Measurements from ENCODE around the gene NPPB. TPM values are rescaled to one million over a fixed set of nuclear protein-coding genes. Genes with fewer than 3 reads are reported as not detected.

NPPB gene
- total RNA-seq, 1 donor from 2014 or later = 7,162 TPM

DNA sequence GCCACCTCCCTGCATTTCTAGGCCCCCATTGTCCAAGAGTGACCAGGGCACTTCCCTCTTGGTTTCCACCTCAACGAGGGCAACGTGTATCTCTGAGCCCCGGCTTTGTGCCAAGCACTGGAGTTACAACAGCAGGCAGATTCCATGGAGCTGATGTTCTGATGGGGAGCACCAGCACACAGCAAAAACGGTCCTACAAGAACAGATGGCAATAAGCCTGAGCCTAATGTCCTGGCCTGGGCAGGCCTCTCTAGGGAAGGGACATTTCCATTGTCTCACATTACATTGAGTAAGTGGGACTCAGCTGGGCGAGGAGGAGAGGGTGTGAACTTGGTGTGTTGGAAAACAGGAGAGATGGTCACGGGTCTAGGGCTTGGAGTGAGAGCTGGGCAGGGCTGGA lies 27.2 kb upstream of the NPPB start:
- DNase-seq (ENCODE audit: low spot score) = no peak
- intact Hi-C loops (cut with DNase I) = loop anchor here (2.0 kb wide), 2 partner anchors 95 to 105 kb away; no protein-coding TSS in a partner anchor

DNA sequence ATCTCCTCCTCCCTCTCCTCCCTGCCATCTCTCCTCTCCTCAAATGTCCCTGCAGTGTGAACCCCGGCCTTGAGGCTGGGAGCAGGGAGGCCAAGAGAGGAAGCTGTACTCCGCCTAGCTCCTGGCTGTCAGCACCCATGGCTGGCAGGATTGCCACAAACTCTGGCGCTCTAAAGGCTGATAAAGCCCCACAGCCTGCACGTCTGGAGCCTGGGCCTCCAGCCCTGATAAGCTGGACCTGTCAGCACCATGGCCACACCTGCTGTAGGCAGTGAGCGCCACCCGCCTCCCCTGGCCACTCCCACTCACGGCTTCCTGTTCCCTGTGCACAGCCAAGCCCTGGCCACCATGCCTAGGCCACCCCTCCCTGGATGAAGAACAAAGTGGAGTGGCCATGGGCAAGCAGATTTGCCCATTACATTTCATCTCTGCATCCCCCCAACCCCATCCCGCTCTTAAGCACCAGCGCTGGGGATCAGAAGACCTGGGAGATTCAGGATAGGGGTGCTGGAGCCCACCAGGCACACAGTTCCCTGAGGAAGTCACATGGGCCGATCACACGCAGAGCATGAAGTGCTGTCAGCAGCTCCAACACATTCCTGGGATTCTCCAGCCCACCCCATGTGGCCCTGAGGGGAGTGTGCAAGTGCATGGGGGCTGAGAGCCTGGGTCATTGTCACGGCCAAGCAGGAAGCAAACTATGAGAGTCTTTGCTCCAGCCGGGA lies 24.2 kb upstream of the NPPB start:
- intact Hi-C loops (cut with DNase I) = loop anchor here (1.0 kb wide), 1 partner anchor 9 kb away; no protein-coding TSS in a partner anchor

DNA sequence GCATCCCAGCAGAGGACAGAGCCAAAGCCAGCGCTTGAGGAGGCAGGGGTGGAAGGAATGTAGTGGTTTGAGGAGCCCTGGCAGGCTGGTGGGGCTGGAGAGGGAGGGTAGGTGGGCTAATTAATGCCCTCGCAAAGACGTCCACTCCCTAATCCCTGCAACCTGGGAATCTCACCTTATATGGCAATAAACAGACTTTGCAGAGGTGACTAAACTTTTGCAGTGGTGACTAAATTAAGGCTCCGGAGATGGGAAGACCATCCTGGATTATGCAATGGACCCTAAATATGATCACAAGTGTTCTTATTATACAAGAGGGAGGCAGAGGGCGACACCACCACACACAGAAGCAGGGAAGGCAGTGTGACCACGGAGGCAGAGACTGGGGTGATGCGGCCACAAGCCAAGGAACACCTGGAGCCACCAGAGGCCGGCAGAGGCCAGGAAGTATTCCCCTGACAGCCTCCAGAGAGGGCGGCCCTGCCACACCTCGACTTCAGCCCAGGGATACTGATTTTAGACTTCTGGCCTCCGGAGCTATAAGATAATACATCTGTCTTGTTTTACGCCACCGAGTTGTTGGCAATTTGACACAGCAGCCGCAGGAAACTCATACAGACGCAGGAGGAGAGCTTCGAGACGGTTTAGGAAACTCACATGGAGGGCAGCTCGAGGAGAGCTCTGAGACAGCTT lies 23.1 kb upstream of the NPPB start:
- DNase-seq (ENCODE audit: low spot score) = no peak
- intact Hi-C loops (cut with DNase I) = no loop called here

More for the DNA sequence above, 24.2 kb upstream of the NPPB start:
- DNase-seq (ENCODE audit: low spot score) = peak; percentile 92

DNA sequence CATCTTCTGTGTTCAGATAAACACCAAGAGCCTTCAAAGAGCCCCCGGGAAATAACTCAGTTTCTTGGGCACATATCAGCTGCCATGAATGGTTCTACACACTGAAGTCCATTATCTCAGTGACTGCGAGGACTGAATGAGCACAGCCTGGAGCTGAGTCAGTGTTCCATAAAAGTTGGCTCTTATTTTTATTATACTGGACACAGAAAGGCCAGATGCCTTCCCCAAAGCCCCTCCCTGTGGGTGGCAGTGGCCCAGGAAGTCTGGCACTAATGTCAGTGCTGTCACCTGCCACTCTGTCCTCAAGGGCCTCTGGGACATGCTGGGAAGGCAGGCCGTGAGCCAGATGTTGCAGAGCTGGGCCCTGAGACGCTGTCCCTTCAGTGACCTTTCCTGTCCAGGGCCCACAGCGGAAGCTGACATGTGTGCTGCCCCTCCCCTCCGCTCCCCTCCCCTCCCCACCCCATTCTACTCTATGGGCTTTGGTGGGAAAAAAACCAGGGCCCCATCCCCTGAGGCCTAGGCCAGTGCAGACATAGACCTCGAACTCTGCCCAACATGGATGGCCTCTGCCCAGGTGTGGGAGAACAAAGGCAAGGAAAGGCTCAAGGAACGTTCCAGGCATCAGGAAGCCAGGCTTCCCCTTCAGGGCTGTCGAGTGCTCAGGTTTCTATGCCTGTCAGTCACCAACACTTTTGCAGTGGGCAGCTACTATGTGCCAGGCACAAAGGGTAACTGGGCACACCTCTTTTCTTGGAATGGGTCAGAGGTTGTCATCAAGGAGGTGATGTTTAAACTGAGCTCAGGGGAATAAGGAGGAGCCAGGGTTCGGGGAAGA lies 22.4 kb upstream of the NPPB start:
- intact Hi-C loops (cut with DNase I) = no loop called here

DNA sequence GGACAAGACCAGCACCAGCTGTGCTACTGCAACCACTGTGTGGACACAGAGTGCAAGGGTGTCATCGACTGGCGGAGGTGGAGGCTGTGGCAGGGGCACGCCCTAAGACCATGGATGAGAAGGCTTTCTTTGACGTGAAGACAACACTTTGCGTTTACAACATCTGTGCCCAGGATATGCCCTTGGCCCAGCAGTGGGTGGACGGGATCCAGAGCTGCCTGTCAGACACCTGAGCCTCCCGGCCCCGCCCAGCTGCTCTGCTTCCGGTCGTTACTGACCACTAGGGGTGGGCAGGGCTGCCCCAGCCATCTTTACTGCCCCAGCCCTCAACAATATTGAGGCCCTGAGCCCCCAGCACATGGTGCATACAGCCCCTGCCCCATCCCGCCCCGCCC lies 21.4 kb upstream of the NPPB start:
- intact Hi-C loops (cut with DNase I) = no loop called here
- no peak for DNase-seq (ENCODE audit: low spot score)

More for the DNA sequence above, 22.4 kb upstream of the NPPB start:
- DNase-seq (ENCODE audit: low spot score) = peak; percentile 93

DNA sequence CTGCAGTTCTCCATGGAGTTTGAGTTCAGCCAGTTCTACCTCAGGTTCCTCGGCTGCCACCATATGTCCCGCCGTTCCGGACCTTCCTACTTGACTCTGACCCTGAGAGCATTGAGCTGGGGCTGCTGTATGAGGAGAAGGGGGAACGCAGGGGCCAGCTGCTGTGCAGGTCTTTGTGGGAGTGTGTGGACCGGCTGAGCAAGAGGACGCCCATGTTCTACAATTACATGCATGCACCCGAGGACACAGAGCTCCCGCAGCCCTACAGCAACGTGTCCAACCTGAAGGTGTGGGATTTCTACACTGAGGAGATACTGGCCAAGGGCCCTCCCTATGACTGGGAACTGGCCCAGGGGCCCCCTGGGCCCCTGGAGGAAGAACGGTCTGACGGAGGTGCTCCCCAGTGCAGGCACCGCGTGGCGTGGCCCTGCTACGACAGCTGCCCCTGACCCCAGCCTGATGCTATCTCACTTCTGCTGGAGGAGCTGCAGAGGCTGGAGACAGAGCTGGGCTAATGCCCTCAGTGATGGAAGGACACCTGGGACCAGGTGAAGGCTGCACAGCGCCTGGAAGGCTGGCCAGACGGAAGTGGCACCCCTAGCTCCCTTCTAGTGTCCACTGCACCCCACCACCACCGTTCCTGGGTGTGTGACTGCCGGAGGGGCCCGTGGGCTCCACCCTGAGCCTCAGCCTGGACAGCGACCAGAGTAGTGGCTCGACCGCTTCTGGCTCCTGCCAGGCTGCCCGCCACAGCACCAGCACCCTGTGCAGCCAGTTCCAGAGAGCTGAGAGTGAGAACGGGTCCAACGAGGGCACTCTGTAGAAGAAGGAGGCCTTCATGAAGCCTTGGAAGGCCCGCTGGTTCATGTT lies 20.8 kb upstream of the NPPB start:
- DNase-seq (ENCODE audit: low spot score) = no peak
- intact Hi-C loops (cut with DNase I) = no loop called here

DNA sequence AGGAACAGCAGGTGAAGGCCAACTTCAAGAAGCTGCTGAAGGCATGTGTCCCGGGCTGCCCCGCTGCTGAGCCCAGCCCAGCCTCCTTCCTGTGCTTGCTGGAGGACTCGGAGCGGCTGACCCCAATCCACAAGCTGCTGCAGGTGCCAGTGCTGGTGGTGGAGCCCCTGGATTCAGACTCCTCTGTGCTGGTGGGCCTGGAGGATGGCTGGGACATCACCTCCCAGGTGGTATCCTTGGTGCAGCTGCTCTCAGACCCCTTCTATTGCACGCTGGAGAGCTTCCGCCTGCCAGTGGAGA lies 20.1 kb upstream of the NPPB start:
- no peak for DNase-seq (ENCODE audit: low spot score)
- intact Hi-C loops (cut with DNase I) = no loop called here

DNA sequence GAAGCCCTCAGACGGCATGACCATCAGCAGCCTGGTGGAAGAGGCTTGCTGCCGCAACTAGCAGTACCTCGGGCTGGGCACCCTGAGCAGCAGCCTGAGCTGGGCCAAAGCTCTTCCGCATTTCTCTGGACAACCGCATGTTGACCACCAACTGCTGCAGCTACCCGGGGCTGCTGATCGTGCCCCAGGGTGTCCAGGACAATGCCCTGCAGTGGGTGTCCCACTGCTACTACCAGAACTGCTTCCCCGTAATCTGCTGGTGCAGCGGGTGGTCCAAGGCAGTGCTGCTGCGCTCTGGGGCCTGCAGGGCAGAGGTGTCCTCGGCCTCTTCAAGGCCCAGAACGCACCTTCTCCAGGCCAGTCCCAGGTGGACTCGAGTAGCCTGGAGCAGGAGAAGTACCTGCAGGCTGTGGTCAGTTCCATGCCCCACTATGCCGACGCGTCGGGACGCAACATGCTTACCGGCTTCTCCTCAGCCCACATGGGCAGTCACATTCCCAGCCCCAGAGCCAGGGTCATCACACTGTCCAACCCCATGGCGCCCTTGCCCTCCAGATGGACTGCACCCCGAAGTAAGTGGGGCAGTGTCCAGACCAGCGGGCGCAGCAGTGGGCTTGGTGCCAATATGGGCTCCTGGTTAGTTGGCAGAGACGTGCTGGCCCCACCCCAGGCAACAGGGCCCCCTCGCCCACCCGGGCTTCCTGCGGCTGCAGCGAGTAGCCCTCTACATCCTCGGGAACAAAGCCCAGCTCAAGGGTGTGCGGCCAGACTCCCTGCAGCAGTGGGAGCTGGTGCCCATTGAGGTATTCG lies 19.5 kb upstream of the NPPB start:
- DNase-seq (ENCODE audit: low spot score) = no peak
- intact Hi-C loops (cut with DNase I) = no loop called here

DNA sequence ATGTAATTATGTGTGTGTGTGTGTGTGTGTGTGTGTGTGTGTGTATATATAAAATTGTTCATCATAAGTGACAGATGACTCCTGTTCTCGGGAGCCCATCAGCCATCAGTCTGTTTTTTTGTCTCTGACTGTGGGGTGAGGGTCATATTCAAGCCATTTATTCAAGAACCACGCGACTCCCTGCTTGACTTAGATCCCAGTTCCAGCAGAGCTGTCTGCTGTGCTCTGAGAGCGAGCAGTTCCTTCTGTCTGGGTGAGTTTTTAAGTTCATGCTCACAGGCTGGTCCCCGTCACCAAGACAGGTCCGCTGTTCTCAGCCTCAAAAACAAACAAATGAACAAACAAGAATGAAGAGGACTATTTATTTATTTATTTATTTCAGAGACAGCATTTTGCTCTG lies 18.3 kb upstream of the NPPB start:
- intact Hi-C loops (cut with DNase I) = no loop called here
- no peak for DNase-seq (ENCODE audit: low spot score)

DNA sequence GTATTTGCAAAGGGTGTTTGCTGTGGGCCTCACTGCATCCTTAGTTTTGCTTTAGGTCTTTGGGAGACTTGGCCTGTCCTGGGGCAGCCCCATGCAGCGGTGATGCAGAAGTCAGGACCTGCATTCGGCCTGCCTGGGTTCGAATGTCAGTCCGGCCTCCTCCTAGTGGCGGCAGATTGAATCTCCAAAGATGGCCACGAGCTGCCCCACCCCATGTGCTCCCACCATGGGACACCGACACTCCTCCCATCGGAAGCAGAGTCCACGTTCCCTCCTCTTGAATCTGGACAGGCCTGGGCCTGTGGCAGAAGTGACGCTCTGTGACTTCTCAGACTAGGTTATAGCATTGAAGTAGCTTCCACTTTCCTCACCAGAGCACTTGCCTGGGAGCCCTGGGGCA lies 16.3 kb upstream of the NPPB start:
- DNase-seq (ENCODE audit: low spot score) = no peak
- intact Hi-C loops (cut with DNase I) = no loop called here

DNA sequence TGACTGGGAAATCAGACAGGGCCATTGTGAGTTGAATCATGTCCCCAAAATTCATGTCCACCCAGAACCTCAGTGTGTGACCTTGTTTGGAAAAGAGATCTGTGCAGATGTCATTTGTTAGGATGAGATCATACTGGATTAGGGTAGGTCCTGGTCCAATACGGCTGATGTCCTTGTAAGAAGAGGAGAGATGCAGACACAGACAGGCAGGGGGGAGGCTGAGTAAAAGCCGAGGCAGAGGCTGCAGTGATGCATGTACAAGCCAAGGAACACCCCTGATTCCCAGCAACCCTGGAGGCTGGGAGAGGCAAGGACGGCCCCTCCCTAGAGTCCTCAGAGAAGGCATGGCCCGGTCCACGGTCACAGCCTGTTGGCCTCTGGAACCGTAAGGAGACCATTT lies 15.9 kb upstream of the NPPB start:
- no peak for DNase-seq (ENCODE audit: low spot score)
- intact Hi-C loops (cut with DNase I) = loop anchor here (1.0 kb wide), 3 partner anchors 9 to 15 kb away; no protein-coding TSS in a partner anchor

DNA sequence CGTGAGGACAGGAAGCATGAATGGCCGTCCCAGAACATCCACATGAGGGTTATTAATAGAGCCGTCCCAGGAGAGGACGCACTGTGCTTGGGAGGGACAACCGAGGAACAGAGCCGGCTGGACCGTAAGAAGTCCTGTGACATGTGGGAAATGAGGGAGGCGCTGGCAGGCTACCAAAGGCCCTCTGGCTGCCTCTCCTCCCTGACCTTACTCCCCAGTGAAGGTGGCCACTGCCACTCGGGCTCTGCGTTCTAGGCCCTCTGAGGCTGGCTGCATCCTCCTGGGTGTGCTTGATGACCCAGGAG lies 15.5 kb upstream of the NPPB start:
- intact Hi-C loops (cut with DNase I) = loop anchor here (1.0 kb wide), 3 partner anchors 9 to 15 kb away; no protein-coding TSS in a partner anchor
- peak; percentile 92 for DNase-seq (ENCODE audit: low spot score)

DNA sequence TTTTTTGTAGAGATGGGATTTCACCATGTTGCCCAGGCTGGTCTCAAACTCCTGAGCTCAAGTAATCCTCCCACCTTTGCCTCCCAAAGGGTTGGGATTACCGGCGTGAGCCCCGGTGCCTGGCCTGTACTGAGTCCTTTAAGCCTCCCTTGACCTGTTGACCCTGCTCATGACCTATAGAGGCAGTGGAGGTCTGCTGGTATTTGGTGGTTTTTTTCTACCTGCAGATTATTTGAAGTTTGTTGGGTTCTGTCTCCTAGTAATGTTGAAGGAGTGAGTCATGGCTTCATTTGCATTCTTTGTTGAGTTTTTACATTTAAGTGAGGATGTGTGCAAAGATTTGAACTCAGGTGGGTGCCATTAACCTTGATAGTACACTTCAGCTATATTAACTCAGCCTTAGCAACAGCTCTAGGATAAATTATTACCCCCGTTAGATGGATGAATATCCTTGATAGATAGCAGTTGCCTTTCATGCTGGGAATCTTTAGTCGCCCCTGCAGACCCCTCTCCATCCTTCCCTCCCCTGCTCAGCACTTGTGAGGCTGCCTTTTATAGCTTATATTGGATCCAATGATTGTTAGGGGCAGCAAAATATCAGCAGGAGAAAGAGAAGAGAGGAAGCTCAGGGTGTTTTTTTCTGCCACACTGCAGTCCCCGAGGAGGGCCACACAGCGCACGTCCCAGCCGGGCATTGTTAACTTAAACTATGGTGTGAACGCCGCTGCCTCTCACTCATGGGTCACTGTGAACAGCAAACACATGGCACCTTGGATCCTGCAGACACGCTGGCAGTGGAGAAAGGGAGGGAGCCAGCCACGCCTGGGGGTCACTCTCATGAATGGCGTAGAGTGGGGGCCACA lies 14.9 kb upstream of the NPPB start:
- intact Hi-C loops (cut with DNase I) = loop anchor here (1.0 kb wide), 3 partner anchors 10 to 14 kb away; no protein-coding TSS in a partner anchor
- no peak for DNase-seq (ENCODE audit: low spot score)

DNA sequence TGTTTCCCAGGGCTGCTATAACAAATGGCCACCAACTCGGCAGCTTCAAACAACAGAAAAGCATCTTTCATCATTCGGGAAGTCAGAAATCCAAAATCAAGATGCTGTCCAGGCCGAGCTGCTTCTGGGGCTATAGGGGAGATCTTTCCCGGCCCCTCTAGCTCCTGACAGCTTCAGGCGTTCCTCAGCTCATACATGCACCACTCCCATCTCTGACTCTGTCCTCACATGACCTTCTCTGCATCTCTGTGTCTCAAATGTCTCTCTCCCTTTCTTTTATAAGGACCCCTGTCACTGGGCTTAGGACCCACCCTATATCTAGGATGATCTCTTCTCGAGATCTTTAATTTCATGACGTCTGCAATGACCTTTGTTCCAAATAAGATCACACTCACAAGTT lies 13.8 kb upstream of the NPPB start:
- DNase-seq (ENCODE audit: low spot score) = no peak
- intact Hi-C loops (cut with DNase I) = no loop called here

DNA sequence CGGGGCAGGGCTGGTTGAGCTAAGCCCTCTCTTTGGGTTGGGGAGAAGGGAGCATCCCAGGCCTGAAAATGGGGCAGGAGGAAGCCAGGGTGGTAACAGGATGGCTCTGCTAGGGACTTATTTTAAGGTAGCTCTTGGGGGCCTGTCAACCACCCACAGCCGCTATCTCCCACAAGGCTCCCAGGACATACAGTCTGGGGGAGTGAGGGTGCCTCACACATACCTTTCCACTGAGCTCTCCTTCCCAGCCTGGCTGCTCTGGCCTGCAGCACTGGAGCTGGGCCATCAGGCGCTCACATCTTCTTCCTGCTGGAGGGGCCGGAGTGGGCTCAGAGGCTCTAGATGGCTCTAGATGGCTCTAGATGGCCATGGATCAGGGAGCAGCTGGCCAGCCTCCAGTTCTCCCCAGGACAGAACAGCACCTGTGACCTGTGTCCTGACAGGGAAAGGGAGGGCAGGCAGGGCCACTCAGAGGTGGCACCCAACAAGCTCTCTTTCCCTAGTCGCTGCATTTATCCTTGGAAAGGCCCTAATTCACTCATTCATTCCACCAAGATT lies 11.0 kb upstream of the NPPB start:
- intact Hi-C loops (cut with DNase I) = loop anchor here (2.0 kb wide), 1 partner anchor 21 kb away; no protein-coding TSS in a partner anchor
- DNase-seq (ENCODE audit: low spot score) = no peak

DNA sequence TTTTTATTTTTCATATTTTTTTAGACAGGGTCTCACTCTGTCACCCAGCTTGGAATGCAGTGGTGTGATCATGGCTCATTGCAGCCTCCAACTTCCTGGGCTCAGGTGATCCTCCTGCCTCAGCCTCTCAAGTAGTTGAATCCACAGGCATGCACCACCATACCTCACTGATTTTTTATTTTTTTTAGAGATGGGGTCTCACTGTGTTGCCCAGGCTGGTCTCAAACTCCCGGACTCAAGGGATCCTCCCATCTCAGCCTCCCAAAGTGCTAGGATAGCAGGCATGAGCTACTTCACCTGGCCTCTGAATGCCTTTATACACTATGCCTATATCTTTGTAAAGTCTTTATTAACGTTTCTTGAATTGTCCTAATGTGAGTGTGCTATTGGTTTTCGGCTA lies 10.4 kb upstream of the NPPB start:
- intact Hi-C loops (cut with DNase I) = no loop called here

DNA sequence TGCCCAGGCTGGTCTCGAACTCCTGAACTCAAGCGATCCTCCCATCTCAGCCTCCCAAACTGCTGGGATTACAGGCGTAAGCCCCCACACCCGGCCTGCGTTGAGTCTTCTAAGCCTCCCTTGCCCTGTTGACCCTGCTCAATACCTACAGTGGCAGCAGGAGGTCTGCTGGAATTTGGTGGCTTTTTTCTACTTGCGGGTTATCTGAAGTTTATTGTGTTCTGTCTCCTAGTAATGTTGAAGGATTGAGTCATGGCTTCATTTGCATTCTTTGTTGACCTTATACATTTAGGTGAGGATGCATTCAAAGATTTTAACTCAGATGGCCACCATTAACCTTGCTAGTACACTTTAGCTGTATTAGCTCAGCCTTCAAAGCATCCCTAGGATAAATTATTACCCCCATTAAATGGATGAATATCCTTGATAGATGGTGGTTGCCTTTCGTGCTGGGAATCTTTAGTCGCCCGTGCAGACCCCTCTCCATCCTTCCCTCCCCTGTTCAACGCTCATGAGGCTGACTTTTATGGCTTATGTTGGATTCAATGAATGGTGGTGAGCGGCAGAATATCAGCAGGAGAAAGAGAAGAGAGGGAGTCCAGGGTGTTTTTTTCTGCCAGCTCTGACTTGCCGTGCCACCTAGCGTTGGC lies 9.7 kb upstream of the NPPB start:
- intact Hi-C loops (cut with DNase I) = no loop called here
- DNase-seq (ENCODE audit: low spot score) = no peak

More for the DNA sequence above, 10.4 kb upstream of the NPPB start:
- DNase-seq (ENCODE audit: low spot score) = no peak

Measured in cardiac septum (tissue), 1 donor.